NCI-H774 (cell line): Measurements from ENCODE around the gene AKR1C1.
"Not testable (repeated sequence)": the region's sequence is repeated elsewhere in the genome, so short reads cannot be mapped to it uniquely, and the experiment has no call there.

Experiments used
- DNase-seq: peaks from one replicate; lab custom pipeline; 2025; lab: John Stamatoyannopoulos, UW

AKR1C1 gene

DNA sequence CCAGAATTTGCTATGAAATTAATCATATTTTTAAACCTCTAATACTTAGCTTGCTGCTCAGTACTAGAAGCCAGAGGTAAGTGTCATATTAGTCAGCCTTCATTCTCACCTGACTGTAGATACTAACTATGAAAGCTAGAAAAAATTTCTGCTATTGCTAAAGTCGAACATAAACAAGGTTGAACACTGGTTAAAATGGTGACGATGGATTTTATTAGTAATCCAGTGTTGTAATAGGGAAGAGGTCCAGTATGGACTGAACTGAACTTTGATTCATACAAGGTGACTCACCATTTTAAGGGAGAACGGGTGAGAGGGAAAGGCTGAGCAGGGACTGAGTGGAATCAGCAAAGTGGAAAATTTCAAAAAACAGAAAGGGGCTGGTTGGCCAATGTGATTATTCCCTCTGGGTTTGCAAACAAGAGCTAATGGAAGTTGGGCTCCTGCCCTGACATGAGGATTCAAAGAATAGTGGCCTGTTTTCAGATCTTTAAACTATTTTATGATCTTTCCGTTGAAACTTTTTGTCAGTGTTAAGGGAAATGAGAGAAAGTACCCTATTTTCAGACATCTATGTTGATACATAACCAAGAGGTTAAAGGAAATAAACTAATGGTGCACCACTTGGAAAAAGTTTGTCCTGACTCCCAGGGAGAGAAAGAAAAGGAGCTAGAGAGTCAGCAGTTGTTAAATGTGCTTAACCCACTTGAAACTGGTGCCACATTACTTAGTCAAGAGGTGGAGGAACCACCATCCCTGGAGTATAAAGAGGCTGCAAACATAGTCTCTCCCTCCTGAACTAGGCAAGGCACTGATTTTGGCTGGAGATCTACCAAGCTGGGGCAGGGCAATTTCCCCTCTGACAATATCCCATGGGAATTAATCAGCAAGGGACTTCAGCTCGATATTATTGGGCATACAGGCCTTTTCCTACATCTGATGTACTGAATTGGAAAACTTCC is 15.3 kb upstream of the AKR1C1 start:
- DNase-seq: no peak

DNA sequence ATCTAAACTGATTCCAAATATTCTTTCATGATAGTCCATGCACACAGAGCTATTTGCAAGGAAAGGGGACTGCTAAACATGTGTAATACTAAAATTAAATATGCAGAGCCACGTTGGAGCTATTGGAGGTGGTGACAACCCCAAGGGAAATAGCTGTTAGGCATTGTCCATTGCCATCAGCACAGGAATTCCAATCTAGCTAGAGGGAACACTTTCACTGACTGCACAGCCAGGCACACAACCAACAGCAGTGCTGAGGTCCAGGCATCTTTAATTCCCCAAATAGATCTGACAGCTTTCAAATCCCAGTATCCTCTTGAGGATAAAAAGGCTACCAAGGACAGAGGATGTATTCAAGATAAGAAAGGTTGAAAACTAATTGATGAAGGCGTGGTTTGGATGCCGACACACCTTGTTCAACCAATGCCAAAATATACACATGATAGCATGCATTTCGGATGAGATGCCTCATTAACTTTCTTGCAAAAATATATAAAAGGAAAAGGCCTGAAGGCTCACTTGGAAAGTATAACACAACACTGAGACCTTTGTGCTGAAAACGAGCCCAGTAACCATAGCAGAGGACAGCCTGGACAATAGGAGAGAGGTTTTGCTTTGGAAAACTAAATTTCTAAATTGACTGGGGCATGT is 11.6 kb upstream of the AKR1C1 start:
- not testable (repeated sequence) for DNase-seq

DNA sequence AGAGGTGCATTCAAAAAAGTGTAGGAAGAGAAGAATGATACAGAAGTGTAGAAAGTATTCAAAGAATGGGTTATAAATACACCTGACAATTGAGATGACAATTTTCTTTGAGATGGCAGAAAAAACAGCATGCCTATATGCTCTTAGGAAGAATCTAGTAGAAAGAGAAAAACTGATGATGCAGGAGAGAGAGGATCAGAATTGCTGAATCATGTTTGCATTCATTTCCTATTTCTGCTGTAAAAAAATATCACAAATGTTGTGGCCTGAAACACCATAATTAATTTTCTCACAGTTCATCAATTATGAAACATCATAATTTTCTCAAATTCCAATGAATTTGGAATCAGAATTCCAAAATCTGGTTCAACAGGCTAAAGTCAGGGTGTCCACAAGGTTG is 9.8 kb upstream of the AKR1C1 start:
- DNase-seq: no peak

DNA sequence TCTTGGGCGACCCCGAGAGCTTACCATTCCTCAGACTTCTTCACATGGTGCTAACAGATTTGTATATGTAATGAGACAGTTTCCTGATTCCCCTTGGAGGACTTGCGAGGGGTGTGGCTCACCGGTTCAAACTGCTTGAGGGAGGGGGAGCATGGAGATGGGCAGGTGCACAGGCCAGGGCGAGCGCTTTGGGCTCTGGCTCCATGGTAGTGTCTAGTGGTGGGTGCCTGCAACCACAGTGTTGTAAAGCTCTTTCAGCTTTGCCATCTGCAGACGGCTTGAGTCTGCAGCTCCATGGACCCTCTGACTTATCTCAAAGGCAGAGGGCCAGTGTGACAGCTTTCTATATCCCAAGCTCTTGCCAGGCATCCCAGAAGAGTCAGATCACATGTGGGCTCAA is 7.1 kb upstream of the AKR1C1 start:
- DNase-seq: not testable (repeated sequence)

DNA sequence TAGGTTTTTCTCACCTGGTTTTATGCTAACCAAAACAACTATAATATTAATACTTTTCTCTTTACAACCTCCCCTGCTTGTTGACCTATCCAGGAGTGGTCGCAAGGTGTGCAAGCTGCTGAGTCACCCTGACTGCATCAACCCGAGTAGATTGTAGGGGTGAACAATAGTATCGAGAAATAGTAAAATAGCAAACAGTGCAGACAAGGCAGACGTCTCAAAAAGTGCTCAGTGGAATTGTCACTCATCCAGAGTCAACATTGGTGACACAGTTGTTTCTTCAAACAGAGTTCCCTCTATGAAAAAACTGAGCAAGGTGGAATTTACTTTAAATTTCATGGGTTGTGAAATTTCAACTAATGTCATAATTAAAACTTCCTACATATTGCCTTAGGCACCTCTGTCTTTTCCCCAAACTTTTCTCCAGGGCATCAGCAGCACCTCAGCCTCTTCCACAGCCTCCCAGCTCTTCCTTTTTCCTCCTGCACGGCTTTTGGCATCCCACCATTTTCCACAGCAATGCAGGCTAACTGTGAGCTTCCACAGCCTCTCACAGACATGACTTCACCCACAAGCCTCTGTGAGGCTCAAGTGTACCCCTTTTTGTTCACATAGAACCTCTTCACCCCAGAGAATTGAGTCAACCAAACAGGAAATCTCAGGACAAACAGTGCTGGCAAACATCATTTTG is 6.1 kb upstream of the AKR1C1 start:
- not testable (repeated sequence) for DNase-seq

DNA sequence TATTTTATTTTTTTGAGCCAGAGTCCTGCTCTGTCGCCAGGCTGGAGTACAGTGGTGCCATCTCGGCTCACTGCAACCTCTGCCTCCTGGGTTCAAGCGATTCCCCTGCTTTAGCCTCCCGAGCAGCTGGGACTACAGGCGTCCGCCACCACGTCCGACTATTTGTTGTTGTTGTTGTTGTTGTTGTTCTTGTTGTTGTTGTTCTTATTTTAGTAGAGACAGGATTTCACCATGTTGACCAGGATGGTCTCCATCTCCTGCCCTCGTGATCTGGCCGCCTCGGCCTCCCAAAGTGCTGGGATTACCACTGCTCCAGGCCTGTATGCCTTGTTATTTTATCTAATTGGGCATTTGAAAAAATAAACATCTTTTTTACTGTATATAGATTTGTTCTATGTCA is 1.7 kb upstream of the AKR1C1 start:
- not testable (repeated sequence) for DNase-seq

DNA sequence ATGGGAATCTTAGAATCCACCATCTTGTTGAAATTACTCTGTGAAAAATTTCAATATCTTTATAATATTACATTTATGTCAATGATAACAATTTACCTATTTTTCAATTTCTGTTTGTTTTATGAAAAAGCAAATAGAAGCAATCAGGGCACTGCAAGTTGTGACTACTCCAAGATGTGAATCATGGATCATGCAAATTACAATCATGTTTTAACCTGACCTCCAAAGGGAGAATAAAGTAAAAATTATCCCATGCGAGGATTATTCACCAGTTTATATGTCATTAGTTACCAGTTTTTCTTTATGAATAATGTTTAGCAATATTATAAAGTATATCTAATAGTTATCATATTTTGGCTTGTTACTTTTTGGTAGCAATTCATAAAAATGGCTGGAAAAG is 907 bp upstream of the AKR1C1 start:
- DNase-seq: not testable (repeated sequence)

DNA sequence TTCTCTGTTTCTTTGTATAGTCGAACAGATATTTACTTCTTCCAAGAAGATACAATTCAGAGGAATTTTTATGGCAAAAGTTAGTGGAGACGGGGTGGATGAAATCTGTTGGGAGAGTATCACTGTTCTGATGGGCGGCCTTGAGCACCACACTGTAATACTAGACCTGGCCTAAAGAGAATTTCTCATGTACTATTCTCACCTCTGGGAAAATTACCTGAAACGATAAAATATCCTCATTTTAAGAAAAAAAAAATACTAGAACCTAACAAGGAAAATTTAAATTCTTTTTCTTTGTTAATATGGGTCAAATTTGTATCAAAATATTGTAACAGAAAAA is 570 bp downstream of the AKR1C1 start:
- not testable (repeated sequence) for DNase-seq

DNA sequence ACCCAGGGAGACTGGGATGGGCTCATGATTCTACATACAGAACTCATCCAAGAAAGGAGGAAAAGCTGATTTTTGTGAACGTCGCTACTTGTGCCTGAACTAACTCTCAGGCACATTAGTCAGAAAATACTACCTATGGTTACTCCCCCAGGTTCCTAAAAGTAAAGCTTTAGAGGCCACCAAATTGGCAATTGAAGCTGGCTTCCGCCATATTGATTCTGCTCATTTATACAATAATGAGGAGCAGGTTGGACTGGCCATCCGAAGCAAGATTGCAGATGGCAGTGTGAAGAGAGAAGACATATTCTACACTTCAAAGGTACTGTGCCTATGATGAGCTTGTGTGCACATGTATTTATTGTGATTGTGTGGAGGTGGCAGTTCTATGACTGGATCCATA is 2.5 kb downstream of the AKR1C1 start:
- DNase-seq: not testable (repeated sequence)

DNA sequence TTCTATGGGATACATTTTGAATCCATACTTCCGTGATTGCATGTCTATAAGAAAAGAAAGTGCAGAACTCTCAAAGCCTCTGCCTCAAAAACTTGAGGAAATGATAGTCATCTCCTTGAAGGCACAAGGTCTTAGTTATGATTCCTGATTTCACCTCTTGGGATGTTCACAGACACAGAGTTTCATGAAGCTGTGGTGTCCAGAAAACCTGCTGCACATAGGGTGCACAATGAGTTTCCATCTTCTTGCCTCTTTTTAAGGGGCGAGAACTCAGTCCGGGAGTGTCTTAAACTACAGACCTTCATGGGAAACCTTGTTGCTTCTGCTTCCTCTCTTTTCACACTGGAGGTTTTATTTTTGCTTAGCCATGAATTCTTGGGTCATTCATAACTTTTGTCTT is 4.0 kb downstream of the AKR1C1 start:
- not testable (repeated sequence) for DNase-seq

DNA sequence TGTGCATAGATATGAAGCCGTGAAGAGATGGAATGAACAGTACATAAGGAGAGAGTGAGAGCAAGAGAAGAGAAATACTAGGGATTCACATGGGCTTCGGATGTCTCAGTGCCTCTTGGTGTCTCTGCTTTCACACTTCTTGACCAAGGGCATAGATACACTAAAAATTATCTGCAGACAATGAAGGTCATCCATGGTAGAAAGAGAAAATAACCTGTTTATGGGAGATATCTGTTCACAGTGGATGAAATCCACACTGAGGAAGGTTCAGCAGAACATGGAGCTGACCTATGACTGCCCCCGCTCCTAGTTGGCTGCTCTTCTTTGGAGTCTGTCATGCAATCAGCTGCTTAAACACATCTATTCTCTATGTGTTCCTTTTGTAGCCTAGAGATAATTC is 6.1 kb downstream of the AKR1C1 start:
- DNase-seq: not testable (repeated sequence)

DNA sequence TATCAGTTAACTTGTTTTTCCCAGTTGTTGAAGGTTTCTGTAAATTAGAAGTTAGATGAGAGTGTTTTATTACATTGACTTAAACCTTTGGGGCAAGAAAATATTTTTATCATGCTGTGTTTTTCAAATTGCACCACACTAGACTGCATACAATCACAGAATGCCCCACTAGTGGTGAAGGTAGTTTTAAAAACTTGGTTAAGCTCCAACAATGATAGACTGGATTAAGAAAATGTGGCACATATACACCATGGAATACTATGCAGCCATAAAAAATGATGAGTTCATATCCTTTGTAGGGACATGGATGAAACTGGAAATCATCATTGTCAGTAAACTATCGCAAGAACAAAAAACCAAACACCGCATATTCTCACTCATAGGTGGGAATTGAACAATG is 7.1 kb downstream of the AKR1C1 start:
- DNase-seq: not testable (repeated sequence)

DNA sequence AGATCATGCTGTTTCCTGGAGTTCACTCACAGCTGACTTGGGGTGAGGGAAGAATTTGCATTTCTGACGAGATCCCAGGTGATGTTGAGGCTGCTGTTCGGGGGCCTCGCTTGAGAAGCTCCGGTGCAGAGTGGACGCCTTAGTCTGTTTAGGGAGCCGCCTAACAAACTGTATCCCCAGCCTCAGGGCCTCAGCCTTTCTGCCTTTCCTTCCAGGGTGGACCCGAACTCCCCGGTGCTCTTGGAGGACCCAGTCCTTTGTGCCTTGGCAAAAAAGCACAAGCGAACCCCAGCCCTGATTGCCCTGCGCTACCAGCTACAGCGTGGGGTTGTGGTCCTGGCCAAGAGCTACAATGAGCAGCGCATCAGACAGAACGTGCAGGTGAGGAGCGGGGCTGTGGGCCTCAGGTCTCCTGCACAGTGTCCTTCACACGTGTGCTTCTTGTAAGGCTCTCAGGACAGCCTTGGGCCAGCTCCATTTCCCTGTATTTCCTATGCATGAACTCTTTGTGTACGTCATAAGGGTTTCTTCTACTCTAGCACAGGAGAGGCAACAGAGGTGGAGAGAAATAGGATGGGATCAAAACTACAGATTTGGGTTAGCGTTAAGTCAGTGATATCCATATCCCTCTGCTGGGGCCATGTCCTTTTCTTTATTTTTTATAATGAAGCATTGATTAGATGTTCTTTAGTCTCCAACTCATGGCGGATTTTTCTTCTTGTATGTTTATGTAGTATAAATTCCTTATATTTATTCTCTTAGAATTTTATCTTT is 9.3 kb downstream of the AKR1C1 start:
- not testable (repeated sequence) for DNase-seq

DNA sequence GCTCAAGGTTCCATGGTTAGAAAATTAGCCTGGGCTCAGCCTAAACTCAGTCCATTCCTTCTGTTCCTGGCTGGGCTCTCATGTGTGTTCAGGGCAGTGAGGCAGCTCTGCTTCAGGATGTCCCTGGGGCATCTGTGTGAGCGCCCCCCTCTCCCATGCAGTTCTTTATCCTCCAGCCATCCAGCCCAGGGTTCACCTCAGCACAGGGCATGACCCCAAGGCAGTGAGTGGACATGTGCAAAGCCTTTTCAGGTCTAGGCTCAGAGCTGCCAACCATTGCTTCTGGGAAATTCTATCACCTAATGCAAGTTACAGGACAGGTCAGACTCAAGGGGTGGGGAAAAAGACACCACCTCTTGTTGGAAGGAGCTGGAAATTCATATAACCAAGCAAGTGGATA is 10.1 kb downstream of the AKR1C1 start:
- not testable (repeated sequence) for DNase-seq

DNA sequence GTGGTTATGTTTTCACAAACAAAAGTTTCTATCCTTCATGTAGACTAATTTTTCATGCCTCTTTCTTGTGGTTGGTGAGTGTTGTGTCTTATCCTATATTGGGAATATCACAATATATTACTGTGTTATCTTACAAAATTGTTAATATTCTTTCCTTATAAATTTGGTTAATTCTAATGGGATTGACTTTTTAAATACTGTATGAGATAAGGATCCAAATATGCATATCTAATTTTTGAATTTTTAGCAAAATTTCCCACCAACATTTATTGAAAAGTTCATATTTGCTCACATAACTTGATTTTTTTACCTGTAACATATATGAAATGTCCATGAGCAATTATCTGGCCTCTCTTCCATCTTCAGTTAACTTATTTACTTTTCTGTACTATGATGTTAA is 11.2 kb downstream of the AKR1C1 start:
- not testable (repeated sequence) for DNase-seq

DNA sequence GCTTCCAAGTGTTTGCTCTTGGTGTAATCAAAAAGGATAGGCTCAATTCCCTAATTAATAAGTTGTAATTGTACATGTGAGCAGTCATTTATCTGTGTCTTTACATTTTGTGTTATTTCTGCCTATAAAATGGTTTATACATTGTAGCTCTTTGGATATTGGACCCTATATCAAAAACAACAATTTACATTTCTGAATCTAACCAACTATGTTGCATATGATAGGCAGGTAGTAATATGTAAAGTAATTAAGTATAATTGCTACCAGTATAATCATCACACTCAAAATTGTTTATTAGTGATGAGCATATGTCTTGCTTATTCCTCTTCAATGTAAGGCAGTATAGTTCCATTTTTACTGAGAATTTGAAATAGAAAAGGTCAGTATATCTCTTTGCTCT is 13.8 kb downstream of the AKR1C1 start:
- DNase-seq: no peak

DNA sequence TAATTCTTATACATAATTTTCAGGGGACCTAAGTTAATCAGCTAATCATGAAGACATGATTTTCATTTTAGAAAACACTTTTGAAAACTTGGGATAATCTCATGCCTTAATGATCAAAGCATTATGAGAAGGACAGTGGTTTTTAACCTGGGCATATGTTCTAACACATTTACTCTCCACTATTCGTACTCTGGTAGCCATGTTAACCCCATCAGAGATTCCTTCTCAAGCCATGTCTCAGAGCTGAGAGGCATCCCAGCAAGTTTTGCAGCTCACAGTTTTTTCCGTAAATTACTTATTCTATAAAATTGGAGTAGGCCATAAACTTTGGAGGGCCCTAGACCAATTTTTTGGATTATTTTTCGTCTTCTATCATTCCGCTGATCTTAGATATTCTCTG is 15.7 kb downstream of the AKR1C1 start:
- DNase-seq: no peak

DNA sequence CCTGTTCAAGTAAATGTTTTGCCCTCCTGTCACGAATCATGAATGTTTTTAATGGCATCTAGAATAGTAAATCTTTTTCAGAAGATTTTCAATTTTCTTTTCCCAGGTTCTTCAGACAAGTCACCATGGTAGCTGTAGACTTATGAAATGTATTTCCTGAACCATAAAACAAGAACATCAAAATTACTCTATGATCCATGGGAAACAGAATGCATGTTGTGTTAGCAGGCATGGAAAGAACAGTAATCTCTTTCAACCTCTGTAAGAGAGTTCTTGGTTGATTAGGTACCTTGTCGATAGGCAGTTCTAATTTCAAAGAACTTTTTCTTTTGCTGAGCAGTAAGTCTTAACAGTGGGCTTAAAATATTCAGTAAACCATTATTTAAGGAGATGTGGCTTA is 17.6 kb downstream of the AKR1C1 start:
- no peak for DNase-seq

DNA sequence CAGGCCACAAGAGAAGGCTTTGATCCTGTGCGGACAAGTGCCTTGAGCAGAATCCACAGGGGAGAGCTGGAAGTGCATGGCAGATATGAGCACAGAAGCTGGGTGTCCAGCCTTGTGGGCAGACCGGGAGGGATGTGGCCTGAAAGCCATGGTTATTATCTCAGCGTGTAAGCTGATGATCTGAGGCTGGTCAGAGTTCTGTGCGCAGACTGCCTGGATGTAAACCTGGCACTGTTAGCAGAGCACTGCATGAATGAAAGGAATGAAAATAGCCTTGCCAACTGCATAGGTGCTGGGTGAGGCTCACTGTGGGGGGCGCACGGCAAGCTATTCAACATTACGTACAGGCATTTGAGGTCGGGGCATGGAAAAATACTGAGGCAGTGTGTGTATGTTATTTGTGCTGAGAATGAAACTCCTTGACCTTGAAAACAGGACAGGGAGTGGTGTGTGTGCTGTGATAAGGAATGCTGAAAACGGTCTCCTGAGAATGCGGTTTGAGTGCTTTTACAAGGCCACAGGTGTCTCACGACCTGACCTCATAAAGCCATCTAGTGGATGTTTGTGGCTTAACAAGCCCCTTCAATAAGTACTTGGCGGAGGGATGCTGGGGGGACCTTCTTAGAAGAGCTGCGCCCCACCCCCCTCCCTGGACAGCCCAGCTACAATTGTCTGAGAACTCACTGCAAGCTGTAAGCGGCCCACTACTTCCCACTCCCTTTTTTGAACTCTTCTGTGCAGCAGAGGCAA is 18.7 kb downstream of the AKR1C1 start:
- DNase-seq: no peak

DNA sequence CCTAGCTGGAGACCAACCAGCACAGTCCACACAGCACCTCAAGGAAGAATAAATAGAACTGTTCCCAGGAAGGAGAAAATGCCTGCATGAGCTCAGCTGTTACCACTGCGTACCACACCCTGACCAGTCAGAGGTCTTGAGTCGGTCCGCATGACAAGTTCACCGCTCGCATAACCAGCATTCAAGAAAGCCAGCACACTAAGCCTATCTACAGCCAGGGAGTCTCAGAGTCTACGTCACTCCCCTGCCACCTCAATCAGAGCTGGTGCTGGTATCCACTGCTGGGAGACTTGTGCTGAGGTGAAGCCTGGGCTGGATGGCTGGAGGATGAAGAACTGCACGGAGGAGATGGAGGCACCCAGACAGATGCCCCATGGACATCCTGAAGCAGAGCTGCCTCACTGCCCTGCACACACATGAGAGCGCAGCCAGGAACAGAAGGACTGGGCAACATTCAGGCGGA is 19.6 kb downstream of the AKR1C1 start:
- no peak for DNase-seq

DNA sequence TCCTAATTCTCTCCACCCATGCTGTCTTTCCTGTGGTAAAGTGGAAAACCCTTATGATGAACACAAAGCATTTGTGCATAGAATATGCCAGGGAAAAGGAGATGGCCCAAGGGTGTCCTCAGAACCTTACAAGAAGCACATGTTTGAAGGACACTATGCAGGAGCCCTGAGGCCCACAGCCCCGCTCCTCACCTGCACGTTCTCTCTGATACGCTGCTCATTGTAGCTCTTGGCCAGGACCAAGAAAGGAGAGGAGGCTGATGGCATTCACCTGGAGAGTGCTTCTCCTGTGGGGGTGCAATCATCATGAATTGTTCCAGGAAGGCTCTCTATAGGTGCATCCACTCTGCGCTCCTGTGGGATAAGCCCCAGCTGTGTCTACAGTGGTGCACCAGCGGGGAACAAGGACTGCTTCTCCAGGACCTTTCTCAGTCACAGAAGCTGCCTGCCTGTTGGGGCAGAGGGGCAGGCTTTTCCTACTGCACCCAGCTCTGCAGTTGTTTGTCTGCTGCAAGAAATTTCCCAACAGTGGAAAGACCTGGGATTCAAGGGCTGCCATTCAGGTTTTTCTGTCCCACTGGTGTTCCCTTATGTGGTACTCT is 20.5 kb downstream of the AKR1C1 start:
- no peak for DNase-seq
